GM19328 (cell line): ENCODE data around the gene MAP4K2.

ENCODE experiments used
- ATAC-seq: cut with Tn5 transposase; IDR thresholded peaks from one replicate; pipeline ENCODE4 v1.9.1; 2021; ENCODE audit warnings: mild to moderate bottlenecking, moderate library complexity; ENCODE audit not compliant: unreplicated experiment

Gene MAP4K2

DNA sequence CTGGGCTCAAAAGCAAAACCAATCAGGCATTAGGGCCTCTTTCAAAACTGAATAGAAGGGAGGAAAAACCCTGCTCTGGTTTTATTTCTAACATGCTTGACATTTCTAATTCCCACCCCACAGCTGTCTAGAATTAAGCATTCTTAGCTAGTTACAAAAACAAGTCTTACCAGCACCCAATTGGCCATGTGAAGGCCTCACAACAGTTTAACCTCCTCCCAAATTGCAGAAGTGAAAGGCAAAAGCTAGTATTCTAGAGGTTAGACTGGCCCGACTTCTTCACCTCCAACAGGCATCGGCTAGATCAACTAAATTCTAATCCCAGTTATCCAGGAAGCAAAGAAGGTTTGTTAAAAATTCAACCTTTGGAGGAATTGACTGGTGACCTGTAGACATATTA lies 31.2 kb downstream of the MAP4K2 start:
- ATAC-seq, result no peak

DNA sequence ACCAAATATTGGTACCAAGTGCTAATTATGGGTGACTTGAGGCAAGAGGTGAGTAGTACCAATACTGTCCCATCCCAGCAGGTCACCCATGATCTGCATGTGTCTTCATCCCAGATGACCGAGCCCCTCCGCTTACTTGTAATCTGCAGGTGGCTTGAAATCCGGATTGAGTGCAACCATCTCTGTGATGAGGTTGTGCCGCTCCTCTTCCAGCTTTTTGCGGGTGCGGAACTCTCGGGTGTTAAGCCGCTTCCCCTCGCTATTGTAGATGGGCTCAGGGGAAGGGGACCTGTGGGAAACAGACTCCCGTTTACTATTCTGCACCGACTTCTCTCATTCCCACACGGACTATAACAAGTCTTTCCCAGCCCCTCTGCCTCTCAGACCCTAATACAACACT lies 32.9 kb downstream of the MAP4K2 start:
- ATAC-seq, result no peak

DNA sequence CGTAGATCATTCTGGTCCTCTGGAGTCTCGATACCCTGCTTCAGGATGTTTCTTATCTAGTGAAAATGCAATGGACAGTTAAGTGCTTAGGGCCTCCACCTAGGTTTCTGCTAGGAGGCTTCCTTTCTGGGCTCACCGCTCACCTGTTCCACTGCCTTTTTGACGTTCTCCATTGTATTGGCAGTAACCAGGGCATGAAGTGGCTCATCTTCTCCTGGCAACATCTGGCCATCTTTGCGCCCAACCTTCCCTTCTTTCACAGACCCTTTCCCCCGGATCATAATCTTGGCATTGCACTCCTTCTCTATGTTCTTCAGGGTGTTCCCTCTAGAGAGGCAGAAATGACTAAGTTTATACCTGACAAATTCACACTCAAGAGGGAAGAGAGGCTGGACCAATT lies 33.7 kb downstream of the MAP4K2 start:
- no peak for ATAC-seq

DNA sequence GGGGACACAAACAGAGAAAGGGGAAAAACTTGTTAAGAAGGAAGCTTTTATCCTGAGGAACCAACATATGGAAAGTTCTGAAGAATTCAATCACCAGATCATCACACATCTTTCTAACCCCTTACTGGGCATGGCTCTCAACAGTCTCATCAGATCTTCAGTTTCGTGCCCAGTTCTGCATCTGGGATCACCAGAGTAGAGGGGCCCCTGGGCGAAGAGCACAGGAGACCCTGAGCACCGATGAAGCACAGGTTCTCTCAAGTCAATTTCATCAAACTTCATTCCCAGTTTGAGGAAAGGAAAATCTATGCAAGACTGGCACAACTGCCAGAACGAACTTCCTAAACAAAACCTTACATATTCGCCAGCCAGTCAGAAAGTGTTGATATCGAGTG lies 34.7 kb downstream of the MAP4K2 start:
- ATAC-seq, result no peak

DNA sequence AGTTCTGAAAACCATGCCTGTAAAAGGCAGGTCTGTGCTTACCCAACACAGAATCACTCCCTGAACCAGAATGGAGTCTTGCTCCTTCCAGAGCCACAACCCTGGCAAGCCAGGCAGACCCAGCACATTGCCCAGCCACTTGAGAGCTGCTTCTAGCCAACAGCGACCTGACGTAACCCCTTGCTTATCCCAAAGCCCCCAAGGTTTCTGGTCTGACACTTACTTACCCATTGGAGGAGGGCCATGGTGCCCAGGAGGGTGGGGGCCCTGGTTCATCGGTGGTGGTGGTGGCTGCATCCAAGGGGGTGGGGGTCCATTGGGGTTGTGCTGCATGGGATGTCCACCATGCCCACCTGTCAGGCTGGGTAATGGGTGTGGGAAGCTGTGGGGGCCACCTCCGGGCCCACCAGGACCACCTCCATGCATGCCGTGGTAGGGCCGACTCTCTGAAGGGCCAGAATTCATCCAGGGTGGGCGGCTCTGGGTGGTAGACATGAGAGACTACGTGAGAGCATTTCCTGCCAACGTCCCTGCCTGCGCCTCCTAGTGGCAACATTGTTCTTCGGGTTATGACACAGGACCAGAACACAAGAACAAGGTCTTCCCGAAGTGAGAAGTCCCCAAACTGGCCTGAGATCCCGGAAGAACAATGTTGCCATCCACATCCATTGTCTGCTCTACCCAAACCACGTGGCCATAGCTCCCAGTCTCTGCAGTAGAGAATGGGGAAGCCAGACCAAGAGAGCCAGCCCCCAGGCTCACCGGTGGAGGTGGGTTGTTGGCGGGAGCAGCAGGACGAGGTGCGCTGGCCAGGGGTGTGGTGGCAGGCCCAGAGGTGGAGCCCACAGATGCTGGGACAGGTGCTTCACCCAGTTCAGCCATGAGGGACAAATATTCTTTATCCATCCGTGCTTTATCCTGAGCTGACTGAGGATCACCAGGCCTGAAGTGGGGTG lies 35.4 kb downstream of the MAP4K2 start:
- ATAC-seq, result no peak

DNA sequence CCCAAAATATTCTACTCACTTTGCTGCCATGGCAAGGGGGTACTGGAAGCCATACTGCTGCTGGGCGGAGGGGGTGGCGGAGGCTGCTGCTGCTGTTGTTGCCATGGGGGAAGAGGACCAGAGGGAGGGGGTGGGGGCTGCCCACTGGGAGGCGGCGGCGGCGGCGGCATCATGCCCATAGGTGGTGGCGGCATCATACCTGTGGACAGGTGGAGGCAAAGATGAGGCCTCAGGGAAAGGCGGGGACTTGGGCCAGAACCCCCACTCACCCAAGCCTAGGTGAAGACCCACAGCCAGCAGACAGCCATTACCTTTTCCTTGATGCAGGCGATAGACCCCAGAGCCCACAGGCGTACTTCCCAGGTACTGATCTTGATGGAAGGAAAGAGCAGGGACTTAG lies 36.1 kb downstream of the MAP4K2 start:
- no peak for ATAC-seq

DNA sequence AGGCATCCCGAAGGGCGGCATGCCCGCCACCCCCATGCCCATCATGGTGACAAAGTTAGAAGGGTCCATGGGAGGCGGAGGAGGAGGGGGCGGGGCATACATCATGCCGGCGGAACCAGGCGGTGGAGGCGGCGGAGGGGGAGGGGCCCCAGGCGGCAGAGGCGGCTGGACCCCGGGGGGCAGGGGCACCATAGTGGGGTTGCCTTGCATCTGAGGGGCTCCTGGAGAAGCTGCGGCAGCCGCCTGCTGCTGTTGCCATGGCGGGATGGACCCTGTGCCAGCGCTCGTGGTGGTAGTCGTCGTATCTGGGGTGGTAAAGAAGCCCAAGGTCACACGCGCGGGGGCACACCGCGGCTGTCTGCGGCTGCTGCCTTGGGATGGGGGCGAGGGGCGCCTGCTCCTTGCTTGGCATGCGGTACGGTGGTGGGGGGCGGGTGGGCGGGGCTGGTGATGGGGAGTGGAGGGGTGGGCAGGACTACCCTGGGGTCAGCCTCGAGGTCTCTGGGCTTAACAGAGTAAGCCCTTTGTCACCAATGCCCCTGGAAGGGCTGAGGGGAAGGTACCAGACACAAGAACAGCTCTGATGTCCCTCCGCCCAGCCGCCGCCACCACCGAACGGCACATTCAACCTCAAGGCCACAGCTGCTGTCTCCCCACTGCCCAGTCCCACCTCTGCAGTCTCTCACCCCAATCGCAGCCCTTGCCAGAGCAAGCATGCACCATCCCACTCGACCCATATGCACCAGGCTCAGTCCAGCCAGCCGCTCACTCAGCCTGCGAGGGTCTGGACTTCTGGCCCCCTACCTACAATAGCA lies 37.0 kb downstream of the MAP4K2 start:
- no peak for ATAC-seq

DNA sequence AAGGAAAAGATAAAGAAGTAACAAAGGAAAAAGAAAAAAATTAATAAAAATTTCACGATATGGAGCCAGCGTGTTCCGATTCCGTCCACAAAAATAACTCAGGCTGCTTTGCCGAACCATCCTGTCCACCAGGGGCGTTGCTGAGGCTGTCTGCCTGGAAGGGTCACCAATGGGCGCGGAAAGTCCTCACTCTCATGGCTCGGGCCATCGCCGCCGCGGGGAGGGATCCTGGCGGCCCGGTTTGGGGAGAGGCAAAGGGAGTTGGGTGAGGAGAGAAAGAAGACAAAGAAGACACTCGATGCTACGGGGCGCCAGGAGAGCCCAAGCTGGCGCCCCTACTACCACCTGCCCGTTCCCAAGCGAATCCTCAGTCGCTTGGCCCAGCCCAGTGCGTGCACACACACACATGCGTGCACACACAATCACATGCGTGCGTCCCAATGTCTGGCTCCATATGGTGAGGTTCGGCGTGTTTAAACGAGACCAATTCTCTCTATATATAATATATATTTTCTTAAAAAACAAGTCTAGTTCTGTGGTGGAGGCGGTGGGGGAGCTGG lies 37.6 kb downstream of the MAP4K2 start:
- no peak for ATAC-seq

DNA sequence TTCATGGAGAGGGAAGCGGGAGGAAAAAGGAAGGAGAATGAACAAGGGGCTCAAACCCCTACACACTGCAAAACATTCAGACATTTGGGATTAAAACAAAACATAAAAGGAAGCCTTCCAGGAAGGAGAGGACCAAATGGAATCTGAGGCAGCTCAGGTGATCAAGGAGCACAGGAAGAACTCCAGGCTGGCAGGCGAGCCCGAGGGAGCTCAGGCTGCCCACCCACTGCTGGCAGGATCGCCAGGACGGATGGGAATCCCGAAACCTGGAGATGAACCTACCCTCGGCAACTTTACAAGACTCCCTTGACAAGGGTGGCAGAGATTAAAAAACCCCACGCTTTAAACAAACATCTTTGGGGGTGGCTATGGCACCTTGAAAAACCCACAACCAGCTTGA lies 38.3 kb downstream of the MAP4K2 start:
- no peak for ATAC-seq

DNA sequence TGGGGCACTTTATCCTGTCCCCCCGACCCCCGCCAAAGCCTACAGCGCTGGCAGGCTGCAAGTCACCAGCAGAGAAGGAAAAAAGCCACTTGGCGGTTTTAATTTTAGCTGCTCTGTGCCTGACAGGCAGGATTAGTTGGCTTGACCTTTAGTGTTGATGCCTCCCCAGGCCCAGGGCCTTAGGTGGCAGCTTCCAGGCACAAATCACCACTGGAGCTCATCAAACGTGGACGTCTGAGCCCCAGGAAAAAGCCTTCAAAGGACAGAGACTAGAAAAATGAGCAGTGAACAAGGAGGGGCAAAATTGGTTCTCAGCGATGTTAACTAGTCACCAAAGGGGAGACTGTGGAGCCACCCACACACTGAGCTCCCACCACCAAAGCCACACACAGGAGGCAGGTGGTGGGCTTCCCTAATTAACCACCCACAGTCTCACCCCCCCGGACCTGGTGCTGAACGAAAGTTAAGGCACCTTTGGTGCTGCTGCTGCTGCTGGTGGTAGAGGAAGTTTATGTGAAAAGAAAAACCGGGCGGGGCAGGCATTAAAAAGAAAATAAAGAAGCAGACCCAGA lies 38.9 kb downstream of the MAP4K2 start:
- ATAC-seq, result no peak

DNA sequence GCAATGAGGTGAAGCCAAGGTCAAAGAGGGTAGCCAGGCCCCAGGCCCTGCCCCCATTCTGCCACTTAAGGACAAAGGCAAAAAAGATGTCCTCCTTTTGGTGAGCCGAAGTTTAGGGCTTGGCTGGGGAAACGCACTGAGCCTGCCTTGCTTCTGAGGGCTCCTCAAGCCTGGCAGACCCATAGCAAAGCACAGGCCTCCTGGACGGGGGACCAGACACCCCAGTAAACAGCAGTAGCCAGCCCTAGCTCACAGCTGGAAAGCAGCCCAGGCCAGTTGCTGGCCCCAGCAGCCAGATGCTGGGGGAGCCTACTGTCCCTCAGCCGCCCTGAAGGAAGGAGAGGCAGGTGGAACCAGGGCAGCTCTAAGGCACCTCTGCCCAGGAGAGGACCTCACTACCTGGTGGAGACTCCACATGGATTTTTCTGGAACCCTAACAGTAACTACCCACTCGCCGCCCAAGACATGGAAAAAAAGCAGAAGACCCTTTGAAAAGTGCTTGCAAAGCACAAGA lies 39.4 kb downstream of the MAP4K2 start:
- ATAC-seq, result no peak

DNA sequence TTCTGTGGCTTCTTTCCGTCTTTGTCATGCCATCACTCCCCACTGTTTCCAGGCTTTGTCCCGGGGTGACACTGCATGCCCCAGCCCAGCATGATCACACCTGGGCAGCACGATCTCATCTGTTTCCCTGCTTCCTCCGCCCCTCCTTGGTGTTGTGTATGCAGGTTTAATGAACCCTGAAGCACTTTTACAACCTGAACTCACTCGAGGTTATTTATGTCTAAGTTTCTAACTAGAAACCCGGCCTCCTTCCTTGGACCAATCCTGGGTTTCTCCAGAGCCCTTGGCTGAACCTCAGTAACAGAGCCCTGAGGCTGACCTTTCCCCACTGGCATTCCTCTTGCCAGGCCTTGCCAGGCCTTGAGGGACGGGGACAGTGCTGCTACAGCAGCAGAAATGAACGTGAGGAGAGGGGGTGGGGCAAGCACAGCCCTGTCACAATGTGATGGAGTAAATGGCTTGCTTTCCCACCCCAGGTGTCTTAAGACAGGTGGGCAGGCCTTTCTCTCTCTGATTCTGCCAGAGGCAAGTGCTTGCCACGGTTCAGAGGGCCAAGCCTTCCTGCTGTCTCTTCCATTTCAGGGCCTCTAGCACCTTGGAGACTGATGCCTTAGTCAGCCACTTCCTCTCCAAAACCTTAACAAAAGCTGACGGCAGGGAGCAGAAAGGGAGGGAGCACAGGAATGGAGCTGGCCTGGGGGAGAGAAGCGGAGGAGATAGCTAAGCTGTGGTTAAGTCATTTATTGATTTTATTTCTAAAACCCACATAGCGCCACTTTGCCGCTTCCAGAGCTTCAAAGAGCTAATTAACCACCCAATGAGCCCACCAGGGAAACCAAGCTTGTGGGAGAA lies 40.1 kb downstream of the MAP4K2 start:
- no peak for ATAC-seq

DNA sequence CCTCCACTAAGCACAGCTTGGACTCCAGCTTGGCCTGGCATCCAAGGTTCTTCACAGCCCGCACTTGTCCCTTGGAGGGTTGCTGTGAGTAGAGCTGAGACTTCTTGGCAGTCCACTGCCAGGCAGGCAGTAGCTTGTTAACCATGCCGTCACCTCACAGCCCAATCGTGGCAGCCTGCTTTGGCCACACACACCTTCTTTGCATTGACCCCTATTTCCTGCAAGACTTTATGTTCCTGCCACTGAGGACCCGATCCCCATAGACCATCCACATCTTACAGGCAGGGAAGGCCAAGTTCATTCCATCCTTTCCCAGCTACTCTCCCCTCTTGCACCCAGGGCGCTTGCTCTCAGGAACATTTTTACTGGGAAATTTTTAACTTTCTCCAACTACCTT lies 40.7 kb downstream of the MAP4K2 start:
- ATAC-seq, result no peak

DNA sequence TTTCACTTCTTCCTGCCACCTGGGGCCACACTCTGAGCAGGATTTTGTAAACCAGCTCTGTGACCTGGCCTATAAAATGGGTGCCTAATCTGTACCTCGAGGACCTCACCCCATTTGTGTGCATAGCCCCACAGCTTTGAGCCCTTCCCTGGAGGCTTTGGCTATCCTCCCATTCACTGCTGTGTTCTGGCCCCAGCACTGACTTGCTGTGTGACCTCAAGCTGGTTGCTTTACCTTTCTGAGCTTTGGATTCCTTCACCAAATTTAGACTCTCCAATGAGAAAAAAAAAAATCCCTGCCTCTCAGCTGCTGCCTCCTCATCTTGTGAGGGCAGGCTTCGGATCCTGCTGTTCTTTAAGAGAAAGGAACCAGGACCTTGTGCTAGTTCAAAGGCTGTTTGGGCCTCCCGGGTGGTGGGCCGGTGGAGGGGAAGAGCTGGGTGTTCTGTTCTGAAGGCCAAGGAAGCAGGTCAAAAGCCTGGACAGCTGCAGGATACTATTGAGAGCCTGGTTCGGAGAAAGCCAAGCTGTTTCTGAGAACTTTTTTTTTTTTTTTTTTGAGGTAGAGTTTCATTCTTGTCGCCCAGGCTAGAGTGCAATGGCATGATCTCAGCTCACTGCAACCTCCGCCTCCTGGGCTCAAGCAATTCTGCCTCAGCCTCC lies 42.1 kb downstream of the MAP4K2 start:
- no peak for ATAC-seq

DNA sequence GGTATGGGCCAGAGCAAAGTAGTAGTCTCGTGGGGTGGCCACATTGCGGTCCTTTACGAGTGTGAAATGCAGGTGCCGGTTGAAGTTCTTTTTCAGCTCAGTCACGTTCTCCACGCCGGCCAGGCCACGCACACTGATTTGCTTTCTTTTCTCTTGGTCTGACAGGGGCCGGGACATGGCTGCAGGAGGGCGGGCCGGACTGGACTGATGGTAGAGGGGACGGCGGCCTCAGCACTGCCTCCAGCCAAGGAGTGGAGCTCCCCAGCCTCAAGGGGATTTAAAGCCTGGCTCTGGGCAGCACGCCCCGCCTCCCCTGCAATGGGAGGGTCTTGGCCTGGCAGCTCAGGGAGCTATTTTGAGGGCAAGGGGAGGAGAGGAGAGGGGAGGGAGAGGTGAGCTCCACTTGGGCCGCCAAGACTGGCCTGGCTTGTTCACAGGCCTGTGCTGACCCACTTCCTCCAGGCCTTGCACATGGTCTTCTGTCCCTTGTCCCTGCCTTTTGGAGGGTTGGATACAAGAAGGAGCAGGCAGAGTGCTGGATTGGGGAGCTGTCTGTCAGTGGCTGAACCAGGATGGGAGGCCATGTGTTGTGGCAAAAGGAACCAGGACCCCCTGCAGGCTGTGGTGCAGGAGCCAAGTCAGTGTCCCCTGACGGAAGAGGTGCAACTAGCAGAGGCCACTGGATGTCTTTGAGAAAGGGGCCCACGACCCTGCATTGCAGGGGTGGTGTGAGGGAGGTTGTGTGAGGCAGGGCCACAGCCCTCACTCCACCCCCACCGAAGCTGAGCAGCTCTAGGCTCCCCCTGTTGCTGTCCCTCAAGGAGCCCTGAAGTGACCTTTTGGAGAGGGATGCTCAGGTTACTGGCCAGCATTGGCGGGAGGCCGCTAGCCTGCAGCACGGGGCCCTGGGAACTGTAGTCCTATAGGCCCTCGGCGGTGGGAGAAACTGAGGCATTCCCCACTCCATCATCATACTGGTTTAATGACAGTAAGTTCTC lies 43.0 kb downstream of the MAP4K2 start, which contains the start of gene PYGM:
Gene PYGM (minus strand): TSS at position 253 of the 998 bp plus-strand sequence. CDS start 76 bp downstream, at position 177.
- ATAC-seq, result no peak

DNA sequence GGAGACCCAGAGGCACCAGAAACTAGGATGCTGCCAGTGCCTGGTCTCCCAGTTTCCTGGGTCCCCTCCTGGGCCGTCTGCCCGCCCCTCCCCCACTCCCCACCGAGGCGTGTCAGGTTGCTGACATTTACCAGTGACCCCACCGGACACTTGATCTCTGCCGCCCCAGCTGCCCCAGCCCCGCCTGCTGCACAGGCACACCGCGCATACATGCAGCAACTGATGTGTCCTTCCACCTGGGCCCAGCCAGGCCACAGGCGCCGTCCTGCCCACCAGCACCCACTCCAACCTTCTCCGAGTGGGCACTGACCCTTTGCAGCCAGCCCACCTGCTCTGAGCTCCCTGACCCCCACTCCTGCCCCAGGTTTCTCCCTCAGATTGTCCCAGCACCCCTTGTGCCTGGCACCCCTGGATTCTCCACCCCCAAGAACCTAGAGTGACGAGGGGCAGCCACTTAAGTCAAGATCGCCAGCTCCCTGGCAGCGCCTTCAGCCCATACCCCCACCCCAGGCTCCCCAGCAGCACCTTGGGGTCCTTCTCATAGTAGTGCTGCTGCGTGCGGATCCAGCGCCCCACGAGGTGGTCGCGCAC lies 43.8 kb downstream of the MAP4K2 start:
- no peak for ATAC-seq

DNA sequence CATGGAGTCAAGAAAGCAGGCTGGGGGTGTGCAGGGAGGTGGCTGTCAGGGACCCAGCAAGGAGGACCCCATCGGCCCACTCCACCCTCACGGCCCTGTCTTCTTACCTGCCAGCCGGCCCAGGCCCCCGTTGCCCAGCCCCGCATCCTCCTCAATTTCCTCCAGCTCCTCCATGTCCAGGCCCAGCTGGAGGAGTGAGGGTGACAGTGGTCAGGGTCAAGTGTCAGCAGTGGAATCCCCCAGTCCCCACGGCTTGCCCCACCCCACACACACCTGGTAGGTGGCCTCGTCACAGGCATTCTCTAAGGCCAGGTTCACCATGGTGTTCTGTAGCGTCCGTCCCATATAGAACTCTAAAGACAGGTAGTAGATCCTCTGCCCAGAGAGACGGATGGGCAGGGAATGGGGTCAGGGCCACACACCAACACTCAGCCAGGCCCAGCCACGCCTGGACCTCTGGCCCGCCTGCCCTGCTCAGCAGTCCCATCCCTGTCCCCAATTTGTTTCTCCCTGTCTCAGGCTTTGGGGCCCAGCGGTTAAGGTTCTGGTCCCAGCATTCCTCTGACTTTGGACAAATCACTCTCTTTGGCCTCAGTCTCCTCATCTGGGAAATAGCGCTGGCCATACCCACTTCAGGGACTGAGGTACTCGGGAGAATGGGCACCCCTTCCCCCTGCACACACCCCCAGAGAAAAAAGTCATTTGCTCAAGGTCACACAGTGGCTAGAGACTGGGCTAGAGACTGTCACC lies 44.5 kb downstream of the MAP4K2 start:
- ATAC-seq, result no peak
